NT2/D1 (cell line): ENCODE measurements around the gene ZNF385C.

Experiments used
- SUZ12 ChIP-seq: IDR thresholded peaks from 2 replicates; pipeline ENCODE4 v1.6.1; 2011; ENCODE audit not compliant: insufficient read length, insufficient read depth; ENCODE audit errors: extremely low read depth
- YY1 ChIP-seq: IDR thresholded peaks from 2 replicates; pipeline ENCODE4 v1.6.1; 2011; ENCODE audit not compliant: insufficient read length, insufficient read depth
- ZNF274 ChIP-seq: IDR thresholded peaks from 2 replicates; pipeline ENCODE4 v1.6.1; 2011; ENCODE audit warnings: mild to moderate bottlenecking, low read depth, low read length

DNA sequence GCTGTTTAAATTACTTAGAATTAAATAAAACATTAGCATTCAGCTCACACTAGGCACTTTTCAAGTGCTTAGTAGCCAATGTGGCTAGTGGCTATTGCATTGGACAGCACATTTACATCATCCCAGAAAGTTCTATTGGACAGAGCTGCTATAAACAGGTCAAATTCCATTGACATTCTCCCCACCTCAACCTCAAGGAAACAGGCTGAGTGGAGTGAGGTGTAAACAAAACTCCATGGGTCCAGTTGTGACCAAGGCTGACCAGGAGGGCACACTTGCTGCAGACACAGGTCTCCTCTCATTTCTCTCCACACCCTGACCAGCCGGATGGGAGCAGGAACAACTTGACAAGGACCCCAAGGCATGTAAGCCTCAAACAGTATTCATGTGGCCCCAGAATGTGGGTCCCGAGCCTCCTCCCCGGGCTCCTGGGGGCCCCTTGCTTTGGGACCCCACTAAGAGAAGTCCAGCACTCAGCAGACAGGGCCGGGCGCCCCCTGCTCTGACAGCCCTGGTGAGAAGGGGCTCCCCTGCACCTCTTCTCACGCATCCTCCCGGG is 48.4 kb downstream of the ZNF385C start:
- TF ChIP-seq YY1 (no peak), SUZ12 (no peak), ZNF274 (no peak)
